Neural cell (in vitro differentiated cells): Measurements from ENCODE around the gene ACTMAP. TPM values are rescaled to one million over a fixed set of nuclear protein-coding genes. Genes with fewer than 3 reads are reported as not detected.
"Not testable (repeated sequence)": the region's sequence is repeated elsewhere in the genome, so short reads cannot be mapped to it uniquely, and the experiment has no call there.

Experiments
- H2AFZ ChIP-seq: fragments of 200-600, 300-800 bp; sonication (generic), shearing (Covaris generic); 2 replicates; pipeline ENCODE4 v1.6.0; 2014; ENCODE audit warnings: low read depth, mild to moderate bottlenecking, antibody characterized with exemption, low read length, moderate library complexity
- H3F3A ChIP-seq: fragments of 200-600 bp; shearing (Covaris generic); 2 replicates; pipeline ENCODE4 v1.6.1; 2016; ENCODE audit warnings: mild to moderate bottlenecking, moderate library complexity, mixed read lengths, antibody characterized with exemption, low read length; ENCODE audit not compliant: insufficient read depth, poor library complexity, severe bottlenecking
- H3K27ac ChIP-seq: fragments of 200-600, 300-800 bp; sonication (generic), shearing (Covaris generic); 2 replicates; pipeline ENCODE4 v1.5.1; 2014; ENCODE audit warnings: mild to moderate bottlenecking, low read length, moderate library complexity
- H3K27me3 ChIP-seq: fragments of 300-800, 200-600 bp; sonication (generic), shearing (Covaris generic); 2 replicates; pipeline ENCODE4 v1.6.0; 2014; ENCODE audit warnings: mild to moderate bottlenecking, low read depth, low read length, moderate library complexity; ENCODE audit not compliant: insufficient read depth
- H3K36me3 ChIP-seq: fragments of 300-800, 200-600 bp; sonication (generic), shearing (Covaris generic); 2 replicates; pipeline ENCODE4 v1.5.1; 2014; ENCODE audit warnings: mild to moderate bottlenecking, antibody characterized with exemption, low read length, moderate library complexity; ENCODE audit not compliant: insufficient read depth
- H3K4me2 ChIP-seq: fragments of 300-800, 200-600 bp; sonication (generic), shearing (Covaris generic); 2 replicates; pipeline ENCODE4 v1.6.0; 2014; ENCODE audit warnings: mild to moderate bottlenecking, low read length
- H3K4me3 ChIP-seq: fragments of 300-800, 200-600 bp; sonication (generic), shearing (Covaris generic); 2 replicates; pipeline ENCODE4 v1.5.1; 2014; ENCODE audit warnings: mild to moderate bottlenecking, low read length, moderate library complexity
- H3K79me2 ChIP-seq: fragments of 200-600 bp; shearing (Covaris generic); replicated peaks from 2 replicates; pipeline ENCODE4 v1.6.0; 2014; ENCODE audit warnings: mild to moderate bottlenecking, low read length, moderate library complexity; ENCODE audit not compliant: insufficient read depth
- H3K9ac ChIP-seq: fragments of 300-800, 200-600 bp; sonication (generic), shearing (Covaris generic); 2 replicates; pipeline ENCODE4 v1.6.1; 2016; ENCODE audit warnings: mild to moderate bottlenecking, low read length, mixed read lengths
- H3K9me2 ChIP-seq: fragments of 200-600 bp; shearing (Covaris generic); 2 replicates; pipeline ENCODE4 v1.6.1; 2016; ENCODE audit warnings: mild to moderate bottlenecking, low read length, mixed read lengths; ENCODE audit not compliant: insufficient read depth
- H3K9me3 ChIP-seq: fragments of 200-600, 300-800 bp; sonication (generic), shearing (Covaris generic); 2 replicates; pipeline ENCODE4 v1.6.1; 2016; ENCODE audit warnings: mild to moderate bottlenecking, mixed run types, low read length, moderate library complexity, mixed read lengths
- H4K20me1 ChIP-seq: fragments of 200-600 bp; shearing (Covaris generic); 2 replicates; pipeline ENCODE4 v1.6.1; 2016; ENCODE audit warnings: mild to moderate bottlenecking, mixed run types; ENCODE audit not compliant: insufficient read depth
- CTCF ChIP-seq: fragments of 450-650 bp; IDR thresholded peaks from 2 replicates; pipeline ENCODE4 v1.5.1; 2014; ENCODE audit warnings: antibody characterized with exemption, mild to moderate bottlenecking, moderate library complexity; ENCODE audit not compliant: poor library complexity, severe bottlenecking
- EP300 ChIP-seq: fragments of 450-650 bp; conservative IDR thresholded peaks from 2 replicates; pipeline ENCODE4 v1.6.1; 2014; ENCODE audit warnings: antibody characterized with exemption, mild to moderate bottlenecking, moderate library complexity; ENCODE audit not compliant: poor library complexity, severe bottlenecking
- EZH2 ChIP-seq: fragments of 200-600, 300-800 bp; shearing (Covaris generic), sonication (generic); IDR thresholded peaks from 2 replicates; pipeline ENCODE4 v1.6.1; 2014; ENCODE audit warnings: antibody characterized with exemption, low read length, borderline replicate concordance, mild to moderate bottlenecking; ENCODE audit not compliant: insufficient read depth, poor library complexity, severe bottlenecking
- MXI1 ChIP-seq: fragments of 450-650 bp; conservative IDR thresholded peaks from 2 replicates; pipeline ENCODE4 v1.6.1; 2014; ENCODE audit warnings: antibody characterized with exemption, mild to moderate bottlenecking; ENCODE audit not compliant: poor library complexity, severe bottlenecking
- POLR2AphosphoS5 ChIP-seq: IDR thresholded peaks from 2 replicates; pipeline ENCODE4 v1.6.1; 2012
- RAD21 ChIP-seq: fragments of 450-650 bp; conservative IDR thresholded peaks from 2 replicates; pipeline ENCODE4 v1.6.1; 2014; ENCODE audit warnings: antibody characterized with exemption, mild to moderate bottlenecking, moderate library complexity
- REST ChIP-seq: IDR thresholded peaks from 2 replicates; pipeline ENCODE4 v1.6.1; 2012; ENCODE audit warnings: borderline replicate concordance
- SMC3 ChIP-seq: fragments of 450-650 bp; conservative IDR thresholded peaks from 2 replicates; pipeline ENCODE4 v1.6.1; 2014; ENCODE audit warnings: antibody characterized with exemption, mild to moderate bottlenecking, moderate library complexity; ENCODE audit not compliant: poor library complexity
- TAF1 ChIP-seq: IDR thresholded peaks from 2 replicates; pipeline ENCODE4 v1.6.1; 2012; ENCODE audit warnings: low read depth
- polyA plus RNA-seq: library from polyadenylated mRNA; depleted of rRNA; stranded (reverse); fragments of >200 nt; gene quantifications from 2 replicates; pipeline ENCODE4 v1.2.3, GENCODE V29; 2014

ACTMAP gene
- polyA plus RNA-seq, 1 donor from 2014 or later, result not detected

DNA sequence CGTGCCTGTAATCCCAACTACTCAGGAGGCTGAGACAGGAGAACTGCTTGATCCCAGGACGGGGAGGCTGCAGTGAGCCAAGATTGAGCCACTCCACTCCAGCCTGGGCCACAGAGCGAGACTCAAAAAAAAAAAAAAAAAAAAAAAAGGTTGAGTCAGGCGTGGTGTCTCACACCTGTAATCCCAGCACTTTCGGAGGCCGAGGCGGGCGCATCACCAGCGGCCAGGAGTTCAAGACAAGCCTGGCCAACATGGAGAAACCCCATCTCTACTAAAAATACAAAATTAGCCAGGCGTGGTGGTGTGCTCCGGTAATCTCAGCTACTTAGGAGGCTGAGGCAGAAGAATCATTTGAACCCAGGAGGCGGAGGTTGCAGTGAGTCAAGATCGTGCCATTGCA, 16.1 kb upstream of the ACTMAP start:
- H3K9me3 ChIP-seq, H3K36me3 ChIP-seq, H3K27ac ChIP-seq: not testable (repeated sequence)

DNA sequence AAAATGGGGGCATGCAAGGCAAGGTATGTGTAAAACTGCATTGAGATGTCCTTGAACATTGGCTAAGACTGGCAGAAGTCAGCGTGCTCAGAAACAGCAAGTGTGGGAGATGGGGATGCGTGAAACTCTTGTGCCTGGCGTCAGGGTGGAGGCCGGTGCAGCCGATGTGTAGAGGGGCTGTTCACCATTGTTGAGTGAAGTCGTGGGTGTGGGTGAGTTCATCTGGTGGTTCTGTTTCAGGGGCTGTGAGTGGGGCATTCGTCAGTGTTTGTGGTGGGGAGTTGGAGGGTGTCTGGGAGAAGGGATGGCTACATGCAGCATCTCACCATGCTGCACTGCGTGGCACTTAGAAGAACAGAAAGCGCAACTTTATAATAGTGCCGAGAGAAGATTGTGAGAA, 13.7 kb upstream of the ACTMAP start:
- TF ChIP-seq EP300, result no peak
- no peak for TF ChIP-seq POLR2AphosphoS5
- no peak for TF ChIP-seq CTCF
- no peak for TF ChIP-seq SMC3
- H3K9me2 ChIP-seq, result no peaks in the 10 kb centered on the region
- no peak overlapping the region for H3K9ac ChIP-seq
- no peak overlapping the region for H3K4me2 ChIP-seq
- no peaks in the 10 kb centered on the region for H3K27me3 ChIP-seq
- no peaks in the 10 kb centered on the region for H4K20me1 ChIP-seq
- H3K9me3 ChIP-seq, result no peaks in the 10 kb centered on the region
- no peak overlapping the region for H3K27ac ChIP-seq
- H3K36me3 ChIP-seq, result no peaks in the 10 kb centered on the region
- no peak overlapping the region for H3K4me3 ChIP-seq
- H3K79me2 ChIP-seq, result no peaks in the 10 kb centered on the region
- H2AFZ ChIP-seq, result no peak overlapping the region
- no peaks in the 10 kb centered on the region for H3F3A ChIP-seq

More for the DNA sequence above, 16.1 kb upstream of the ACTMAP start:
- H2AFZ ChIP-seq, H3K4me2 ChIP-seq, H3K27me3 ChIP-seq, H3K9me2 ChIP-seq, H3K4me3 ChIP-seq, H3F3A ChIP-seq, H4K20me1 ChIP-seq, H3K9ac ChIP-seq, H3K79me2 ChIP-seq: not testable (repeated sequence)

GRCh38 chr19:40763526-40763925, 13.2 kb upstream of the ACTMAP start:
- H3K9ac ChIP-seq, result no peak overlapping the region
- H4K20me1 ChIP-seq, result no peaks in the 10 kb centered on the region
- H3K9me2 ChIP-seq, result no peaks in the 10 kb centered on the region
- H3K79me2 ChIP-seq, result no peaks in the 10 kb centered on the region
- no peak overlapping the region for H2AFZ ChIP-seq
- no peak overlapping the region for H3K27ac ChIP-seq
- H3K9me3 ChIP-seq, result no peaks in the 10 kb centered on the region
- no peaks in the 10 kb centered on the region for H3K36me3 ChIP-seq
- no peaks in the 10 kb centered on the region for H3K27me3 ChIP-seq
- no peaks in the 10 kb centered on the region for H3F3A ChIP-seq
- TF ChIP-seq EP300 (no peak), REST (no peak), SMC3 (no peak), TAF1 (no peak), RAD21 (no peak), EZH2 (no peak), CTCF (no peak), MXI1 (no peak), POLR2AphosphoS5 (no peak)
- no peak overlapping the region for H3K4me3 ChIP-seq
- H3K4me2 ChIP-seq, result no peak overlapping the region
